SK-N-MC (cell line): Measurements from ENCODE around the gene PAOX.

Experiments used
- EZH2 ChIP-seq: fragments of 200-600 bp; sonication (generic); IDR thresholded peaks from one replicate; pipeline ENCODE4 v1.6.1; 2017; ENCODE audit warnings: antibody characterized with exemption
- POLR2AphosphoS5 ChIP-seq: IDR thresholded peaks from 2 replicates; pipeline ENCODE4 v1.6.1; 2012; ENCODE audit warnings: mild to moderate bottlenecking, low read depth, low read length, borderline replicate concordance

DNA sequence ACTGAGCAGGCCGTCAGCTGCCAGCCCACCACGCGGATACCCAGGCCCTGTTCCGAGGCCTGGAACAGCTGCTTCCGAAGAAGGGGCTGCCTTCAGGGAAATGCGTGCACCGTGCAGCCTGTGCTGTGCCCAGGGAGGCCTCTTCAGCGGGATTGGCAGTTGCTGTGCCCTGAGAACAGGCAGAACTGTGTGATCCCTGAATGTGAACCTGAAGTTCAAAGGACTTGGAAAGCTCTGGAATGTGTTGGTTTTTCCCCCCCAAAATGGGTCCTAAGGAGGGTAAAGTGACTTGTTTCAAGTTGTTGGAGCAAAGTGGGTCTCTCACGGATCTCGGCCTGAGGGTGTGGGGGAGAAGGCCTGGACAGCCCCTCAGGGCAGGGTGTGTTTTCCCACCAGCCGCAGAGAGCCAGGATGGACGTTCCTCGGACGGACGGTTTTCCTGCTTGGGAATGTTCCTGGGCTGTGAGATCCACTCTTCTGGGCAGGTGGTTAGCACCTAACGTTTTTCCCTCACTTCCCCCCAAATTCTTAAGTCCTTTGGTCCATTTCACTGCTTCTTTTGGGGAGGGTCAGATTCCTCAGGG, 43.3 kb downstream of the PAOX start:
- TF ChIP-seq EZH2, result no peak
- no peak for TF ChIP-seq POLR2AphosphoS5
